HepG2 (cell line): Measurements from ENCODE around the gene STAT5A. TPM values are rescaled to one million over a fixed set of nuclear protein-coding genes. Genes with fewer than 3 reads are reported as not detected.

Experiments
- AKAP8 ChIP-seq: sonication (generic); formaldehyde crosslinking; IDR thresholded peaks from 2 replicates; pipeline ENCODE4 v1.5.1; 2020; ENCODE audit warnings: mild to moderate bottlenecking, missing genetic modification reagents
- ARNT ChIP-seq: fragments of 450-650 bp; IDR thresholded peaks from 2 replicates; pipeline ENCODE4 v1.6.1; 2017
- KMT2A ChIP-seq: sonication (generic); formaldehyde crosslinking; IDR thresholded peaks from 2 replicates; pipeline ENCODE4 v1.4.0; 2020; ENCODE audit warnings: missing genetic modification reagents
- MED1 ChIP-seq: sonication (generic); formaldehyde crosslinking; IDR thresholded peaks from 2 replicates; pipeline ENCODE4 v1.4.0; 2020; ENCODE audit warnings: missing genetic modification reagents
- PPARG ChIP-seq: conservative IDR thresholded peaks from 2 replicates; pipeline ENCODE4 v1.6.1; 2016; ENCODE audit warnings: missing biosample characterization, missing genetic modification reagents
- ZNF629 ChIP-seq: sonication (generic); formaldehyde crosslinking; conservative IDR thresholded peaks from 2 replicates; pipeline ENCODE4 v1.5.0; 2020; ENCODE audit warnings: missing genetic modification reagents
- polyA plus RNA-seq, 8 experiments: library from polyadenylated mRNA; depleted of rRNA in 3 of 8; stranded (reverse) in 7 of 8; unstranded in 1 of 8; fragments of >200 nt; fragmentation: Illumina TruSeq in 4 of 8; extraction: Trizol in 4 of 8; gene quantifications; 2 replicates each; pipeline versions ENCODE4 v1.2.1 to v1.2.3, GENCODE V29; 2011 to 2016; ENCODE audit warnings: low read depth in 4 of 8, missing spikeins in 1 of 8, mixed read lengths in 1 of 8; ENCODE audit not compliant: insufficient read depth in 1 of 8
- total RNA-seq, 5 experiments: library from RNA; depleted of rRNA; stranded (reverse); fragments of >200 nt; fragmentation: Illumina TruSeq; extraction: Trizol; gene quantifications; 2 replicates each; pipeline ENCODE4 v1.2.3, GENCODE V29; 2016; ENCODE audit warnings: low read depth in 1 of 5
- TF ChIP-seq, protein P1 (sequence below): sonication (generic); formaldehyde crosslinking; IDR thresholded peaks from 2 replicates; pipeline ENCODE4 v1.4.0; 2020; ENCODE audit warnings: missing genetic modification reagents
- TF ChIP-seq, protein P2 (sequence below): IDR thresholded peaks from 2 replicates; pipeline ENCODE4 v1.6.1; 2012; ENCODE audit warnings: inconsistent platforms
- TF ChIP-seq, protein P3 (sequence below): sonication (generic); formaldehyde crosslinking; IDR thresholded peaks from 2 replicates; pipeline ENCODE4 v1.5.0; 2020; ENCODE audit warnings: mild to moderate bottlenecking, missing genetic modification reagents
- TF ChIP-seq, protein P4 (sequence below): sonication (generic); formaldehyde crosslinking; IDR thresholded peaks from 2 replicates; pipeline ENCODE4 v1.4.0; 2020; ENCODE audit warnings: missing genetic modification reagents, borderline replicate concordance
- TF ChIP-seq, protein P5 (sequence below): sonication (generic); formaldehyde crosslinking; IDR thresholded peaks from one replicate; pipeline ENCODE4 v1.5.1; 2020; ENCODE audit warnings: mild to moderate bottlenecking, missing genetic modification reagents; ENCODE audit errors: not compliant biosample characterization

Gene STAT5A
- total and polyA plus RNA-seq, 2 of the 13 experiments (the other 11 are each of a cell fraction or from before 2014, with no cell fraction given), result 1.4 to 4.1 TPM

DNA sequence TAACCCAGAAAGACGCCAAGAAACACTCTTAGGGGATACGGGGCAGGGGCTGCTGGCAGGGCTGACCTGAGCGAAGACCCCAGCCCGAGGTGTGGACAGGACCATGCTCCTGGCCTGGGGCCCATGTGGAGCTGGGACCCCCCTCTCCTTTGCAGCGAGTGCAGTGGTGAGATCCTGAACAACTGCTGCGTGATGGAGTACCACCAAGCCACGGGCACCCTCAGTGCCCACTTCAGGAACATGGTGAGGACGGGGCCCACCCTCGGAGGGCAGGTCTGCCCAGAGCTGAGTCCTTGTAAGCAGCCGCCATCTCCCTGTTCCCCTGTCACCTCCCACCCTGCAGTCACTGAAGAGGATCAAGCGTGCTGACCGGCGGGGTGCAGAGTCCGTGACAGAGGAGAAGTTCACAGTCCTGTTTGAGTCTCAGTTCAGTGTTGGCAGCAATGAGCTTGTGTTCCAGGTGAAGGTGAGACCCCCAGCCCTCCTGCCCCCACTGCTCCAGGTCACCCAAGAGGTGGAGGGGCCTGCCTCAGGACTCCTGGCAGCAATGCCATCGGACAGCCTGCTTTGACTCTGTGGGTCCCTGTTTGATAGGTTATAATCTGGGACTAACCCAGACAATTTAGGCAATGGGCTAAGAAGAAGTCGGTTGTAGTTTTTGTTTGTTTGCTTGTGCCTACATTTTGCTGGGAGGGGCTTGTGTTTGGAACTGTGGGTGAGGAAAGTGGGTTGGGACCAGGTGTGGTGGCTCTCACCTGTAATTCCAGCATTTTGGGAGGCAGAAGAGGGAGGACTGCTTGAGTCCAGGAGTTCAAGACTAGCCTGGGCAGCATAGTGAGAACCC lies 16.1 kb downstream of the STAT5A start (continued):
- TF ChIP-seq AKAP8 (CRISPR knock-in tag) (no peak), ARNT (no peak), KMT2A (CRISPR knock-in tag) (peak; percentile 54; the same call in 1 of the 2 replicates), ZNF629 (CRISPR knock-in tag) (peak; percentile 47), PPARG (no peak), MED1 (CRISPR knock-in tag) (peak; percentile 51; the same call in 1 of the 2 replicates)
- TF ChIP-seq, protein P1, sequence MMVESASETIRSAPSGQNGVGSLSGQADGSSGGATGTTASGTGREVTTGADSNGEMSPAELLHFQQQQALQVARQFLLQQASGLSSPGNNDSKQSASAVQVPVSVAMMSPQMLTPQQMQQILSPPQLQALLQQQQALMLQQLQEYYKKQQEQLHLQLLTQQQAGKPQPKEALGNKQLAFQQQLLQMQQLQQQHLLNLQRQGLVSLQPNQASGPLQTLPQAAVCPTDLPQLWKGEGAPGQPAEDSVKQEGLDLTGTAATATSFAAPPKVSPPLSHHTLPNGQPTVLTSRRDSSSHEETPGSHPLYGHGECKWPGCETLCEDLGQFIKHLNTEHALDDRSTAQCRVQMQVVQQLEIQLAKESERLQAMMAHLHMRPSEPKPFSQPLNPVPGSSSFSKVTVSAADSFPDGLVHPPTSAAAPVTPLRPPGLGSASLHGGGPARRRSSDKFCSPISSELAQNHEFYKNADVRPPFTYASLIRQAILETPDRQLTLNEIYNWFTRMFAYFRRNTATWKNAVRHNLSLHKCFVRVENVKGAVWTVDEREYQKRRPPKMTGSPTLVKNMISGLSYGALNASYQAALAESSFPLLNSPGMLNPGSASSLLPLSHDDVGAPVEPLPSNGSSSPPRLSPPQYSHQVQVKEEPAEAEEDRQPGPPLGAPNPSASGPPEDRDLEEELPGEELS (CRISPR knock-in tag), result no peak
- TF ChIP-seq, protein P2, sequence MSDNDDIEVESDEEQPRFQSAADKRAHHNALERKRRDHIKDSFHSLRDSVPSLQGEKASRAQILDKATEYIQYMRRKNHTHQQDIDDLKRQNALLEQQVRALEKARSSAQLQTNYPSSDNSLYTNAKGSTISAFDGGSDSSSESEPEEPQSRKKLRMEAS, result peak; percentile 58
- TF ChIP-seq, protein P3, sequence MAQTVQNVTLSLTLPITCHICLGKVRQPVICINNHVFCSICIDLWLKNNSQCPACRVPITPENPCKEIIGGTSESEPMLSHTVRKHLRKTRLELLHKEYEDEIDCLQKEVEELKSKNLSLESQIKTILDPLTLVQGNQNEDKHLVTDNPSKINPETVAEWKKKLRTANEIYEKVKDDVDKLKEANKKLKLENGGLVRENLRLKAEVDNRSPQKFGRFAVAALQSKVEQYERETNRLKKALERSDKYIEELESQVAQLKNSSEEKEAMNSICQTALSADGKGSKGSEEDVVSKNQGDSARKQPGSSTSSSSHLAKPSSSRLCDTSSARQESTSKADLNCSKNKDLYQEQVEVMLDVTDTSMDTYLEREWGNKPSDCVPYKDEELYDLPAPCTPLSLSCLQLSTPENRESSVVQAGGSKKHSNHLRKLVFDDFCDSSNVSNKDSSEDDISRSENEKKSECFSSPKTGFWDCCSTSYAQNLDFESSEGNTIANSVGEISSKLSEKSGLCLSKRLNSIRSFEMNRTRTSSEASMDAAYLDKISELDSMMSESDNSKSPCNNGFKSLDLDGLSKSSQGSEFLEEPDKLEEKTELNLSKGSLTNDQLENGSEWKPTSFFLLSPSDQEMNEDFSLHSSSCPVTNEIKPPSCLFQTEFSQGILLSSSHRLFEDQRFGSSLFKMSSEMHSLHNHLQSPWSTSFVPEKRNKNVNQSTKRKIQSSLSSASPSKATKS (CRISPR knock-in tag), result no peak
- TF ChIP-seq, protein P4, sequence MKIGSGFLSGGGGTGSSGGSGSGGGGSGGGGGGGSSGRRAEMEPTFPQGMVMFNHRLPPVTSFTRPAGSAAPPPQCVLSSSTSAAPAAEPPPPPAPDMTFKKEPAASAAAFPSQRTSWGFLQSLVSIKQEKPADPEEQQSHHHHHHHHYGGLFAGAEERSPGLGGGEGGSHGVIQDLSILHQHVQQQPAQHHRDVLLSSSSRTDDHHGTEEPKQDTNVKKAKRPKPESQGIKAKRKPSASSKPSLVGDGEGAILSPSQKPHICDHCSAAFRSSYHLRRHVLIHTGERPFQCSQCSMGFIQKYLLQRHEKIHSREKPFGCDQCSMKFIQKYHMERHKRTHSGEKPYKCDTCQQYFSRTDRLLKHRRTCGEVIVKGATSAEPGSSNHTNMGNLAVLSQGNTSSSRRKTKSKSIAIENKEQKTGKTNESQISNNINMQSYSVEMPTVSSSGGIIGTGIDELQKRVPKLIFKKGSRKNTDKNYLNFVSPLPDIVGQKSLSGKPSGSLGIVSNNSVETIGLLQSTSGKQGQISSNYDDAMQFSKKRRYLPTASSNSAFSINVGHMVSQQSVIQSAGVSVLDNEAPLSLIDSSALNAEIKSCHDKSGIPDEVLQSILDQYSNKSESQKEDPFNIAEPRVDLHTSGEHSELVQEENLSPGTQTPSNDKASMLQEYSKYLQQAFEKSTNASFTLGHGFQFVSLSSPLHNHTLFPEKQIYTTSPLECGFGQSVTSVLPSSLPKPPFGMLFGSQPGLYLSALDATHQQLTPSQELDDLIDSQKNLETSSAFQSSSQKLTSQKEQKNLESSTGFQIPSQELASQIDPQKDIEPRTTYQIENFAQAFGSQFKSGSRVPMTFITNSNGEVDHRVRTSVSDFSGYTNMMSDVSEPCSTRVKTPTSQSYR, result no peak
- TF ChIP-seq, protein P5, sequence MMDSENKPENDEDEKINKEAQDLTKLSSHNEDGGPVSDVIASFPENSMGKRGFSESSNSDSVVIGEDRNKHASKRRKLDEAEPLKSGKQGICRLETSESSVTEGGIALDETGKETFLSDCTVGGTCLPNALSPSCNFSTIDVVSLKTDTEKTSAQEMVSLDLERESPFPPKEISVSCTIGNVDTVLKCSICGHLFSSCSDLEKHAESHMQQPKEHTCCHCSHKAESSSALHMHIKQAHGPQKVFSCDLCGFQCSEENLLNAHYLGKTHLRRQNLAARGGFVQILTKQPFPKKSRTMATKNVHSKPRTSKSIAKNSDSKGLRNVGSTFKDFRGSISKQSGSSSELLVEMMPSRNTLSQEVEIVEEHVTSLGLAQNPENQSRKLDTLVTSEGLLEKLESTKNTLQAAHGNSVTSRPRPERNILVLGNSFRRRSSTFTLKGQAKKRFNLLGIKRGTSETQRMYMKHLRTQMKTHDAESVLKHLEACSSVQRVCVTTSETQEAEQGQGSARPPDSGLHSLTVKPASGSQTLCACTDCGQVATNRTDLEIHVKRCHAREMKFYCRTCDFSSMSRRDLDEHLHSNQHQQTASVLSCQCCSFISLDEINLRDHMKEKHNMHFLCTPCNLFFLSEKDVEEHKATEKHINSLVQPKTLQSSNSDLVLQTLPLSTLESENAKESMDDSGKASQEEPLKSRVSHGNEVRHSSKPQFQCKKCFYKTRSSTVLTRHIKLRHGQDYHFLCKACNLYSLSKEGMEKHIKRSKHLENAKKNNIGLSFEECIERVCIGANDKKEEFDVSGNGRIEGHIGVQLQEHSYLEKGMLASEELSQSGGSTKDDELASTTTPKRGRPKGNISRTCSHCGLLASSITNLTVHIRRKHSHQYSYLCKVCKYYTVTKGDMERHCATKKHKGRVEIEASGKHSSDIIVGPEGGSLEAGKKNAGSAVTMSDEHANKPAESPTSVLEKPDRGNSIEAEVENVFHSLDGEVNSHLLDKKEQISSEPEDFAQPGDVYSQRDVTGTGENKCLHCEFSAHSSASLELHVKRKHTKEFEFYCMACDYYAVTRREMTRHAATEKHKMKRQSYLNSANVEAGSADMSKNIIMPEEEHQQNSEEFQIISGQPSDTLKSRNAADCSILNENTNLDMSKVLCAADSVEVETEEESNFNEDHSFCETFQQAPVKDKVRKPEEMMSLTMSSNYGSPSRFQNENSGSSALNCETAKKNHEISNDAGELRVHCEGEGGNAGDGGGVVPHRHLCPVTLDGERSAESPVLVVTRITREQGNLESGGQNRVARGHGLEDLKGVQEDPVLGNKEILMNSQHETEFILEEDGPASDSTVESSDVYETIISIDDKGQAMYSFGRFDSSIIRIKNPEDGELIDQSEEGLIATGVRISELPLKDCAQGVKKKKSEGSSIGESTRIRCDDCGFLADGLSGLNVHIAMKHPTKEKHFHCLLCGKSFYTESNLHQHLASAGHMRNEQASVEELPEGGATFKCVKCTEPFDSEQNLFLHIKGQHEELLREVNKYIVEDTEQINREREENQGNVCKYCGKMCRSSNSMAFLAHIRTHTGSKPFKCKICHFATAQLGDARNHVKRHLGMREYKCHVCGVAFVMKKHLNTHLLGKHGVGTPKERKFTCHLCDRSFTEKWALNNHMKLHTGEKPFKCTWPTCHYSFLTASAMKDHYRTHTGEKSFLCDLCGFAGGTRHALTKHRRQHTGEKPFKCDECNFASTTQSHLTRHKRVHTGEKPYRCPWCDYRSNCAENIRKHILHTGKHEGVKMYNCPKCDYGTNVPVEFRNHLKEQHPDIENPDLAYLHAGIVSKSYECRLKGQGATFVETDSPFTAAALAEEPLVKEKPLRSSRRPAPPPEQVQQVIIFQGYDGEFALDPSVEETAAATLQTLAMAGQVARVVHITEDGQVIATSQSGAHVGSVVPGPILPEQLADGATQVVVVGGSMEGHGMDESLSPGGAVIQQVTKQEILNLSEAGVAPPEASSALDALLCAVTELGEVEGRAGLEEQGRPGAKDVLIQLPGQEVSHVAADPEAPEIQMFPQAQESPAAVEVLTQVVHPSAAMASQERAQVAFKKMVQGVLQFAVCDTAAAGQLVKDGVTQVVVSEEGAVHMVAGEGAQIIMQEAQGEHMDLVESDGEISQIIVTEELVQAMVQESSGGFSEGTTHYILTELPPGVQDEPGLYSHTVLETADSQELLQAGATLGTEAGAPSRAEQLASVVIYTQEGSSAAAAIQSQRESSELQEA, result peak; percentile 28
